Measurements from ENCODE around the gene TRIM61. TPM values are rescaled to one million over a fixed set of nuclear protein-coding genes. Genes with fewer than 3 reads are reported as not detected.

Gene TRIM61
- total RNA-seq, 1 donor from 2014 or later, result 3.8 TPM

Other genes starting within 250 kb of the TRIM61 start
- not detected in 2 replicates for gene SMIM31, start 223.5 kb downstream of the TRIM61 start, total RNA-seq
- not detected in 2 replicates for gene APELA, start 100.5 kb downstream of the TRIM61 start, total RNA-seq
- not detected in 2 replicates for gene TRIM60, start 54.3 kb upstream of the TRIM61 start, total RNA-seq
- gene TRIM75, start 76.2 kb upstream of the TRIM61 start, total RNA-seq, result not detected in 2 replicates
- gene TMEM192, start 135.2 kb upstream of the TRIM61 start, total RNA-seq, result 7.9 and 9.8 TPM in 2 replicates
- 23.0 and 26.3 TPM in 2 replicates for gene KLHL2, start 229.9 kb upstream of the TRIM61 start, total RNA-seq

All from T-helper 2 cell treated with Interferon-gamma antibody and Interleukin-4, amounts not matched to agents 100 ng/mL and 5 ng/mL, for 36 hours (primary cell).